Progenitor cell of endocrine pancreas (in vitro differentiated cells): ENCODE data around the gene TMEM225. TPM values are rescaled to one million over a fixed set of nuclear protein-coding genes. Genes with fewer than 3 reads are reported as not detected.

ENCODE experiments used
- DNase-seq: peaks from one replicate; pipeline ENCODE4 v3.0.0; 2021; ENCODE audit warnings: low spot score; ENCODE audit not compliant: unreplicated experiment
- H3K27ac Mint-ChIP-seq: 2 replicates; pipeline ENCODE4 v1.8.0; 2021; ENCODE audit warnings: mild to moderate bottlenecking, moderate library complexity, mixed read lengths
- H3K27me3 Mint-ChIP-seq: 2 replicates; pipeline ENCODE4 v1.8.0; 2021; ENCODE audit warnings: mixed read lengths
- H3K36me3 Mint-ChIP-seq: 2 replicates; pipeline ENCODE4 v1.8.0; 2022; ENCODE audit warnings: mixed read lengths; ENCODE audit not compliant: insufficient read depth
- H3K4me1 Mint-ChIP-seq: 2 replicates; pipeline ENCODE4 v1.8.0; 2021; ENCODE audit warnings: low read depth, mixed read lengths
- H3K4me3 Mint-ChIP-seq: 2 replicates; pipeline ENCODE4 v1.8.0; 2021; ENCODE audit warnings: low read depth, mild to moderate bottlenecking, moderate library complexity, mixed read lengths
- H3K9me3 Mint-ChIP-seq: 2 replicates; pipeline ENCODE4 v1.8.0; 2021; ENCODE audit warnings: low read depth, mixed read lengths
- total RNA-seq: library from RNA; stranded (reverse); gene quantifications from 2 replicates; pipeline ENCODE4 v1.2.1, GENCODE V29; 2021
- TF ChIP-seq, protein P1 (sequence below): fragments of 200-600 bp; sonication (generic); IDR thresholded peaks from one replicate; pipeline ENCODE4 v1.5.0; 2021; ENCODE audit warnings: antibody characterized with exemption, mild to moderate bottlenecking; ENCODE audit not compliant: unreplicated experiment

TMEM225 gene
- total RNA-seq, 1 donor from 2014 or later, result not detected

DNA sequence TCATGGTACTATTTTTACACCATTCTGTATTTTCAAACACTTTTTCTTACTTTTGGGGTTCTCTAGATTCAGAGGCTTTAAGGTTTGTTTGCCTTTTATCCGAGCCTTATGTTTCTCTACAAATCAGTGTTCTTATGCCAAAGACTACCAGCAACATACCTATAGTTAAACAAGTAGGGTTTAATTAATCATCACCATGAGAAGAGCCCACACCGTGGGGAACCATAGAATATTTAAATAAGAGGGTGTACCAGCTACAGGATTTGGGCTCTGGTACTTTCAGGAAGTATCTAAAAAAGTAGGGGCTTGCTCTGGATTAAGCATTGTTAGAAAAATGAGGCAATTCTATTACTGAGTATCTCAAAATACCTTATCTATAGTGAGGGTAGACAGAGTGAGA, 25.7 kb downstream of the TMEM225 start:
- Mint-ChIP-seq H3K36me3 (no peaks in the 10 kb centered on the region), H3K4me3 (no peak overlapping the region), H3K9me3 (peaks cover 16% of the 10 kb centered on the region), H3K27ac (no peak overlapping the region), H3K27me3 (no peaks in the 10 kb centered on the region), H3K4me1 (peaks cover under 1% of the 10 kb centered on the region)
- no peak for DNase-seq
- TF ChIP-seq, protein P1, sequence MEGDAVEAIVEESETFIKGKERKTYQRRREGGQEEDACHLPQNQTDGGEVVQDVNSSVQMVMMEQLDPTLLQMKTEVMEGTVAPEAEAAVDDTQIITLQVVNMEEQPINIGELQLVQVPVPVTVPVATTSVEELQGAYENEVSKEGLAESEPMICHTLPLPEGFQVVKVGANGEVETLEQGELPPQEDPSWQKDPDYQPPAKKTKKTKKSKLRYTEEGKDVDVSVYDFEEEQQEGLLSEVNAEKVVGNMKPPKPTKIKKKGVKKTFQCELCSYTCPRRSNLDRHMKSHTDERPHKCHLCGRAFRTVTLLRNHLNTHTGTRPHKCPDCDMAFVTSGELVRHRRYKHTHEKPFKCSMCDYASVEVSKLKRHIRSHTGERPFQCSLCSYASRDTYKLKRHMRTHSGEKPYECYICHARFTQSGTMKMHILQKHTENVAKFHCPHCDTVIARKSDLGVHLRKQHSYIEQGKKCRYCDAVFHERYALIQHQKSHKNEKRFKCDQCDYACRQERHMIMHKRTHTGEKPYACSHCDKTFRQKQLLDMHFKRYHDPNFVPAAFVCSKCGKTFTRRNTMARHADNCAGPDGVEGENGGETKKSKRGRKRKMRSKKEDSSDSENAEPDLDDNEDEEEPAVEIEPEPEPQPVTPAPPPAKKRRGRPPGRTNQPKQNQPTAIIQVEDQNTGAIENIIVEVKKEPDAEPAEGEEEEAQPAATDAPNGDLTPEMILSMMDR, result no peak

DNA sequence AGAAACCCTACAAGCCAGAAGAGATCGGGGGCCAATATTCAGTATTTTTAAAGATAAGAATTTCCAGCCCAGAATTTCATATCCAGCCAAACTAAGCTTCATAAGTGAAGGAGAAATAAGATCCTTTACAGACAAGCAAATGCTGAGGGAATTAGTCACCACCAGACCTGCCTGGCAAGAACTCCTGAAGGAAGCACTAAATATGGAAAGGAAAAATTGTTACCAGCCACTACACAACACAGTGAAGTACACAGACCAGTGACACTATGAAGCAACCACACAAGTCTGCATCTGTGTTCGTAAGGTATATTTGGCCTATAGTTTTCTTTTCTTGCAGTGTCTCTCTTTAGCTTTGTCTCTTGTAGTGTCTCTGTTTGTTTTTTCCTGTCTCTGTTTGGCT, 29.0 kb downstream of the TMEM225 start:
- no peak overlapping the region for H3K27ac Mint-ChIP-seq
- no peaks in the 10 kb centered on the region for H3K4me1 Mint-ChIP-seq
- H3K27me3 Mint-ChIP-seq, result no peaks in the 10 kb centered on the region
- no peak overlapping the region for H3K4me3 Mint-ChIP-seq
- TF ChIP-seq, protein P1, result no peak
- peaks cover 16% of the 10 kb centered on the region for H3K9me3 Mint-ChIP-seq
- DNase-seq, result no peak
- H3K36me3 Mint-ChIP-seq, result no peaks in the 10 kb centered on the region

DNA sequence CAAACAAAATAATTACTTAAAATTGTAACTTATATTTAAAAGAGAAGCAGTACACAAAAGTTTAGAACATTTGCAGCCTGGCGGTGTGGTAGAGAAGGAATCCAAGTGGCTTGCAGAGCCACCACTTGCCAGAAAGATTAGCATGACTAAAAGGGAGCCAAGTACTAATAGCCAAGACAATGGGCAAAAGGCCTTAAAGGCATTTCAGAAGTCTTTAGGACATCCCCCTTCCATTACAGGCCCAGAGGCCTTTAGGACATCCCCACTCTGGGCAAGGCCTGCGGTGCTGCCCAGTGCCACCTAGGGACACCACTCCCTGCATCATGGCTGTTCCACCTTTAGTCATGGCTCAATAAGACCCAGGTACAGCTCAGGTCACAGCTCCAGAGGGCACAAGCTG, 32.4 kb downstream of the TMEM225 start:
- Mint-ChIP-seq H3K4me1 (no peaks in the 10 kb centered on the region), H3K4me3 (no peak overlapping the region), H3K27me3 (no peaks in the 10 kb centered on the region), H3K9me3 (peaks cover 20% of the 10 kb centered on the region), H3K27ac (no peak overlapping the region), H3K36me3 (no peaks in the 10 kb centered on the region)
- TF ChIP-seq, protein P1, result no peak
- DNase-seq, result no peak

DNA sequence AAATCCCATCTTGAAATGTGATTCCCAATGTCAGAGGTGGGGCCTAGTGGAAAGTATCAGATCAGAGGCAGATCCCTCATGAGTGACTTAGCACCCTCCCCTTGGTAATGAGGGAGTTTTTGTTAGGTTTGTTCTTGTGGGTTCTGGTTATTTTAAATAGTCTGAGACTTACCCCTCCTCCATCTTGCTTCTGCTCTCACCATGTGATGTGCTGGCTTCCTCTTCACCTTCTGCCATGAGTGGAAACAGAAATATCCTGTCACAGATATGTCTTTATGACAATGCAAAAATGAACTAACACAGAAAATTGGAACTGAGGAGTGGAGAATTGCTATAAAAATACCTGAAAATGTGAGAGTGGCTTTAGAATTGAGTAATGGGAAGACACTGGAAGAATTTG, 33.1 kb downstream of the TMEM225 start:
- Mint-ChIP-seq H3K36me3 (no peaks in the 10 kb centered on the region), H3K27ac (no peak overlapping the region), H3K9me3 (peaks cover 15% of the 10 kb centered on the region), H3K4me1 (no peaks in the 10 kb centered on the region), H3K4me3 (no peak overlapping the region), H3K27me3 (no peaks in the 10 kb centered on the region)
- TF ChIP-seq, protein P1, result no peak
- no peak for DNase-seq

DNA sequence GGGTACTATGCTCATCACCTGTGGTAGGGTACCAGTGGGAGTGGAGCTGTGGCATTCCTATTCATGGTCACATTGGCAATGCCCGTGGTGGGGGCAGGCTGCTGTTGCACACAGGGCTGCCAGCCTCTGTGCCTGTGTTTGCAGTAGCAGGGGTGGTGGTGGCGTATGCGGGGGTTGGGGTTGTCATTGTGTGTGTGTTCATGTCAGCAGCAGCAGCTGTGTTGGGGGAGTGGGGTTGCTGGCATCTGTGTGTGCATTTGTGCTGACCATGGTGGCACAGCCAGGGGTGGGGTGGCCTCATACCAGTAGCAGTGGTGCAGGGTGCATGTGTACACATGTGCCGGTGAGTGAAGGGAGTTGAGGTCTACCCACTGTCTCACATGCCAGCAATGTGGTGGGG, 34.4 kb downstream of the TMEM225 start:
- Mint-ChIP-seq H3K4me1 (no peaks in the 10 kb centered on the region), H3K27ac (no peak overlapping the region), H3K4me3 (no peak overlapping the region), H3K27me3 (no peaks in the 10 kb centered on the region), H3K36me3 (no peaks in the 10 kb centered on the region), H3K9me3 (peaks cover 9% of the 10 kb centered on the region)
- DNase-seq, result no peak
- TF ChIP-seq, protein P1, result no peak
